Measurements from ENCODE around the gene PTPN21.

DNA sequence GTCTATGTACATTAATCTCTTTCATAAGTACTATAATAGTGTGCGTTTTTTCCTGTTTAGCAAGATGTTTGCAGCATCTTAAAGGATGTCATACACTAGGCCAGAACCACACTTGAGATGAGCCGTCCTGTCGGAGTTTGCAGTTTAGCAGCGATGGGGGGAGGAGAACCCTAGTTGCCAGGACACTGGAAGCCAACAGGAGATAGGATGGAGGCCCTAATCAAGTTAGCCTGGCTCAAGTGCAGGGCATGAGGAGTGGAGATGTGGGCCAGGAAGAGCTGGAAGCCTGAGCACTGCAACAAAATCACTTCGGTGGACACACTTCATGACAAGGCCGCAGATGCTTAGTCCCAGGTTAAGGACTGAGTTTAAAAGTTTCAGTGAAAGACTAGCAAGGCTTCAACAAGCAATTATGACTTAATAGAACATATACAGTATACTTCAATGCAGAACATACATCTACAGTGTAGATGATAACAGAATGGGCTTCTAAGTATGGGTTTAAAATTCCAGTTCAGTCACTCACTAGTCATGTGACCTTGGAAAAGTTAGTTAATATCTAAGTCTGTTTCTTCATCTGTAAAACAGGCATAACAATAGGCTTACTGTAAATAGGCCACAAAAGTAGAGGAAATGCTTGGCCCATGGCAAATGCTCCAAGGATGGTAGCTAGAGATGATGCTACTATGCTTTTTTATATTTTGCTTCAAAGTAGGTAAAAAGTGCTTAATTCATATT, 77.1 kb downstream of the PTPN21 start:
- no peak for TF ChIP-seq CTCF (IDR thresholded peaks at IDR 0.05 in 8 of 11, conservative IDR thresholded peaks at IDR 0.05 in 3 of 11)
- no peak for TF ChIP-seq POLR2A (IDR thresholded peaks at IDR 0.05)
- TF ChIP-seq POLR2AphosphoS5 (IDR thresholded peaks at IDR 0.05): no peak
